ENCODE measurements around the gene COL18A1.

GRCh38 chr21:45415188-45415942 lies 10.4 kb downstream of the COL18A1 start:
- no peak for TF ChIP-seq CTCF (IDR thresholded peaks at IDR 0.05)
- TF ChIP-seq POLR2A (IDR thresholded peaks at IDR 0.05) = no peak
